B cell (primary cell): ENCODE measurements around the gene RAB11FIP3. TPM values are rescaled to one million over a fixed set of nuclear protein-coding genes. Genes with fewer than 3 reads are reported as not detected.

ENCODE experiments used
- ATAC-seq: fragments of 200-7000 bp; cut with Tn5 transposase; one replicate; pipeline ENCODE4 v1.10.0; 2021; ENCODE audit warnings: low read depth, mild to moderate bottlenecking, moderate number of reproducible peaks, moderate library complexity
- CTCF ChIA-PET: fragments of 350-600 bp; sonication (Branson Sonifier 250); formaldehyde crosslinking; loops from one replicate; lab custom pipeline; 2021; ENCODE audit warnings: antibody characterized with exemption, inconsistent platforms; lab: Charles Lee
- POLR2A ChIA-PET: fragments of 350-600 bp; sonication (Branson Sonifier 250); formaldehyde crosslinking; loops from one replicate; lab custom pipeline; 2021; ENCODE audit warnings: antibody characterized with exemption; lab: Charles Lee
- DNase-seq: peaks from one replicate; pipeline ENCODE4 v3.0.0; 2013
- H2AFZ ChIP-seq: 2 replicates; pipeline ENCODE4 v1.6.1; 2012; ENCODE audit warnings: mild to moderate bottlenecking, low read depth, low read length; ENCODE audit not compliant: insufficient read depth, poor library complexity, severe bottlenecking
- H3K27ac ChIP-seq, 2 donors: 1 replicate in 1 of 2; 2 replicates in 1 of 2; pipeline ENCODE4 v1.5.1; 2012 to 2013; ENCODE audit warnings: low read length in 2 of 2, mild to moderate bottlenecking in 2 of 2, moderate library complexity in 1 of 2
- H3K27me3 ChIP-seq, 4 experiments: fragments of 200-600 bp in 1 of 4; sonication (generic) in 1 of 4; replicated peaks in 1 of 4; 1 replicate in 2 of 4; 2 replicates in 2 of 4; pipeline versions ENCODE4 v1.6.1 to v1.7.0; 2013 to 2016; ENCODE audit warnings: low read length in 3 of 4, mild to moderate bottlenecking in 2 of 4, mixed read lengths in 1 of 4, moderate library complexity in 1 of 4; ENCODE audit not compliant: insufficient read depth in 4 of 4, control insufficient read depth in 3 of 4; ENCODE audit errors: control extremely low read depth in 1 of 4
- H3K36me3 ChIP-seq, 2 experiments: replicated peaks in 1 of 2; 1 replicate in 1 of 2; 2 replicates in 1 of 2; pipeline versions ENCODE4 v1.6.1 to v1.7.1; 2013; ENCODE audit warnings: low read length in 1 of 2; ENCODE audit not compliant: insufficient read depth in 2 of 2, control insufficient read depth in 1 of 2; ENCODE audit errors: control extremely low read depth in 1 of 2, extremely low read depth in 1 of 2
- H3K4me1 ChIP-seq, 2 donors: fragments of 200-600 bp in 1 of 2; sonication (generic) in 1 of 2; 1 replicate in 1 of 2; 2 replicates in 1 of 2; pipeline versions ENCODE4 v1.5.1 to v1.6.1; 2013 to 2017; ENCODE audit warnings: low read length in 2 of 2; ENCODE audit not compliant: control insufficient read depth in 2 of 2, insufficient read depth in 2 of 2
- H3K4me2 ChIP-seq: replicated peaks from 2 replicates; pipeline ENCODE3; 2012; ENCODE audit warnings: mild to moderate bottlenecking, low read depth, low read length; ENCODE audit not compliant: poor library complexity, severe bottlenecking
- H3K4me3 ChIP-seq, 5 experiments: fragments of 200-600 bp in 1 of 5; sonication (generic) in 1 of 5; 1 replicate in 3 of 5; 2 replicates in 2 of 5; pipeline versions ENCODE4 v1.5.1 to v1.7.0; 2011 to 2016; ENCODE audit warnings: low read length in 4 of 5, mild to moderate bottlenecking in 4 of 5, low read depth in 2 of 5, control low read depth in 1 of 5, moderate library complexity in 1 of 5; ENCODE audit not compliant: insufficient read depth in 1 of 5; ENCODE audit errors: control extremely low read depth in 1 of 5, extremely low read depth in 1 of 5
- H3K79me2 ChIP-seq: fragments of 200-600 bp; sonication (generic); one replicate; pipeline ENCODE4 v1.6.0; 2016; ENCODE audit warnings: low read length; ENCODE audit not compliant: control insufficient read depth, insufficient read depth
- H3K9ac ChIP-seq: fragments of 200-600 bp; sonication (generic); 2 replicates; pipeline ENCODE4 v1.6.1; 2017; ENCODE audit warnings: mild to moderate bottlenecking, low read length, moderate library complexity
- H3K9me3 ChIP-seq, 3 donors: one replicate each; pipeline versions ENCODE4 v1.6.1 to v1.7.1; 2013; ENCODE audit warnings: low read length in 2 of 3; ENCODE audit not compliant: control insufficient read depth in 2 of 3, insufficient read depth in 1 of 3; ENCODE audit errors: control extremely low read depth in 1 of 3
- H4K20me1 ChIP-seq: 2 replicates; pipeline ENCODE4 v1.6.0; 2012; ENCODE audit warnings: mild to moderate bottlenecking, low read length; ENCODE audit not compliant: insufficient read depth, control insufficient read depth, poor library complexity, severe bottlenecking
- H3K27ac Mint-ChIP-seq: one replicate; pipeline ENCODE4 v1.8.0; 2021; ENCODE audit warnings: mixed read lengths
- H3K27me3 Mint-ChIP-seq: one replicate; pipeline ENCODE4 v1.8.0; 2021; ENCODE audit warnings: mixed read lengths
- H3K4me1 Mint-ChIP-seq: one replicate; pipeline ENCODE4 v1.8.0; 2021; ENCODE audit warnings: mixed read lengths
- H3K4me3 Mint-ChIP-seq: one replicate; pipeline ENCODE4 v1.8.0; 2021; ENCODE audit warnings: mixed read lengths
- H3K9me3 Mint-ChIP-seq: one replicate; pipeline ENCODE4 v1.8.0; 2022; ENCODE audit warnings: mixed read lengths; ENCODE audit not compliant: insufficient read depth
- EZH2 ChIP-seq: IDR thresholded peaks from 2 replicates; pipeline ENCODE4 v1.6.1; 2012; ENCODE audit warnings: borderline replicate concordance, low read depth, mild to moderate bottlenecking, moderate library complexity, low read length; ENCODE audit not compliant: insufficient read depth, poor library complexity, severe bottlenecking
- WGBS: methylation state at CpG from one replicate; pipeline ENCODE4 v1.1.5; 2013; ENCODE audit warnings: missing lambda C conversion rate; ENCODE audit not compliant: insufficient coverage; 5-methylcytosine and 5-hydroxymethylcytosine counted together
- intact Hi-C: fragments of 100-400 bp; cut with micrococcal nuclease; formaldehyde crosslinking; loops from one replicate; pipeline ENCODE4 v1.10.0; 2022
- polyA plus RNA-seq: library from polyadenylated mRNA; depleted of rRNA; stranded (reverse); fragments of >200 nt; gene quantifications from 2 replicates; pipeline ENCODE4 v1.2.3, GENCODE V29; 2012
- total RNA-seq, 2 donors: library from RNA; stranded (reverse); fragments of 120-200 nt in 1 of 2; gene quantifications; 1 replicate in 1 of 2; 2 replicates in 1 of 2; pipeline versions ENCODE4 v1.2.3 to v1.2.4, GENCODE V29; 2013 to 2022
- TF ChIP-seq, protein P1 (sequence below): fragments of 200-600 bp; IDR thresholded peaks from one replicate; pipeline ENCODE4 v1.8.0; 2022; ENCODE audit warnings: antibody characterized with exemption, mild to moderate bottlenecking

RAB11FIP3 gene
- total and polyA plus RNA-seq, 2 donors (not counting 1 experiment from before 2014, with no cell fraction given), result 24.3 to 57.2 TPM

DNA sequence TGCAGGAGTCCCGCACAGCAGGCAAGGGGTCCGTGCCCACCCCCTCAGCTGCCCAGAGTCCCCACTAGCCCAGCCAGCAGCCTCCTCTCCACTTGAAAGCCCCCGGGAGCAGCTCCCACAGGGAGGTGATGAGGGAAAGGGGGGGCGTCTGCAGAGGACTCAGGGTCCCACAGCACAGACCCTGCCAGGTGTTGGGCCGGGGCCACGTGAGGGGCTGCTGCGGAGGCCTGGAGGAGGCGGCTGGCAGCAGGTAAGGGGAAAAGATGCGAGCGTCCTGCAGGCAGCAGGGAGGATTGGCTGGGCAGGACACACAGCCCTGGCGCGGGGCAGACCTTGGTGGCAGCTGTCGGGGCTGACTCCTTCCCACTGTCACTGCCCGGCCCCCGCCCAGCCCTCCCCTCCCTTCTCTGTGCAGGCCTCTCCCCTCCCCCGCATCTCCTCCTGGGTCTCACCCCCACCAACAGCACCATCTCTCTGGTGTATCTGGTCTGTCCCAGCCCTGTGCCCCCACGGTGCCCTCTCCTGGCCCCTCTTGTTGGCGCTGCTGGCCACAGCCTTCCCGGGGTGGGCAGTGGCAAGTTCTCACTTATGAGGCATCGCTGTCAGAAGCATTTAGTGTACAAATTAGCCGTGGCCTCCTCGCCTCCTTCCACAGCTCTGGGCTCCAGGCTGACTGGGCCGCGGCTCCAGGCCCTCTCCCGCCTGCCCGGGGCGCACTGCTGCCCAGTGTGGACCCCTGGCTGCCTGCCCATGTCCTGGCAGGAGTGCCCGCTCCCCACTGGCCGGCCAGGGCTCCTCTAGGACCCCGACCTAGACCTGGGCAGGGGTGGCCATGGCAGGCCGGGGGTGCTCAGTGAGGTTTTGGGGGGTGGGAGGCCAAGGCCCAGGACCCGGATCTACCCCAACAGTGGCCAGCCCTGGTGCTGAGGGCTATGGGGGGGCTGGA, 130.4 kb downstream of the RAB11FIP3 start:
- Histone ChIP-seq H3K9me3 (peaks cover 0 to 7% (median 0%) of the 10 kb centered on the region in 3 donors), H3K27ac (no peak overlapping the region), H3K27me3 (peaks cover 0 to 21% (median 6%) of the 10 kb centered on the region in 4 experiments), H3K4me1 (peaks cover 3 to 6% of the 10 kb centered on the region in 2 donors), H4K20me1 (no peaks in the 10 kb centered on the region), H3K36me3 (peaks cover 0 to 4% of the 10 kb centered on the region in 2 experiments), H3K79me2 (no peaks in the 10 kb centered on the region), H2AFZ (no peak overlapping the region), H3K9ac (no peak overlapping the region), H3K4me2 (no peak overlapping the region), H3K4me3 (no peak overlapping the region)
- no peaks in the 10 kb centered on the region for H3K4me1 Mint-ChIP-seq
- no peak for ATAC-seq
- WGBS, result 90% methylated on average over 21 of the region's 32 CpGs
- ChIA-PET POLR2A (no interaction called here), CTCF (no interaction called here)
- H3K9me3 Mint-ChIP-seq, result no peaks in the 10 kb centered on the region
- peaks cover 4% of the 10 kb centered on the region for H3K27me3 Mint-ChIP-seq
- intact Hi-C loops, result no loop called here
- TF ChIP-seq, protein P1, sequence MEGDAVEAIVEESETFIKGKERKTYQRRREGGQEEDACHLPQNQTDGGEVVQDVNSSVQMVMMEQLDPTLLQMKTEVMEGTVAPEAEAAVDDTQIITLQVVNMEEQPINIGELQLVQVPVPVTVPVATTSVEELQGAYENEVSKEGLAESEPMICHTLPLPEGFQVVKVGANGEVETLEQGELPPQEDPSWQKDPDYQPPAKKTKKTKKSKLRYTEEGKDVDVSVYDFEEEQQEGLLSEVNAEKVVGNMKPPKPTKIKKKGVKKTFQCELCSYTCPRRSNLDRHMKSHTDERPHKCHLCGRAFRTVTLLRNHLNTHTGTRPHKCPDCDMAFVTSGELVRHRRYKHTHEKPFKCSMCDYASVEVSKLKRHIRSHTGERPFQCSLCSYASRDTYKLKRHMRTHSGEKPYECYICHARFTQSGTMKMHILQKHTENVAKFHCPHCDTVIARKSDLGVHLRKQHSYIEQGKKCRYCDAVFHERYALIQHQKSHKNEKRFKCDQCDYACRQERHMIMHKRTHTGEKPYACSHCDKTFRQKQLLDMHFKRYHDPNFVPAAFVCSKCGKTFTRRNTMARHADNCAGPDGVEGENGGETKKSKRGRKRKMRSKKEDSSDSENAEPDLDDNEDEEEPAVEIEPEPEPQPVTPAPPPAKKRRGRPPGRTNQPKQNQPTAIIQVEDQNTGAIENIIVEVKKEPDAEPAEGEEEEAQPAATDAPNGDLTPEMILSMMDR, result no peak
- no peak for TF ChIP-seq EZH2
- no peak overlapping the region for H3K27ac Mint-ChIP-seq
- no peak overlapping the region for H3K4me3 Mint-ChIP-seq
- DNase-seq, result no peak
